ENCODE data around the gene ZNF488.

Gene ZNF488

GRCh38 chr10:47370015-47370767, 13.9 kb downstream of the ZNF488 start:
- DNase-seq: no peak
- ChIA-PET CTCF (interaction anchor here (1.3 to 1.4 kb wide), 2 partner anchors 8 to 26 kb away, joined by 4 read pairs; no protein-coding TSS in a partner anchor), POLR2A (no interaction called here)
- WGBS (ENCODE audit: insufficient coverage): 97% methylated on average over 5 of the region's 11 CpGs
- Histone ChIP-seq H3K36me3 (ENCODE audit: control insufficient read depth in 4 of 4, insufficient read depth in 4 of 4, low read length in 3 of 4) (no peaks in the 10 kb centered on the region), H3K4me1 (ENCODE audit: control extremely low read depth in 1 of 4, control insufficient read depth in 4 of 4, insufficient read depth in 4 of 4, low read length in 3 of 4) (no peaks in the 10 kb centered on the region), H3K27ac (ENCODE audit: insufficient read depth in 1 of 2, low read depth in 1 of 2, low read length in 2 of 2, poor library complexity in 1 of 2, severe bottlenecking in 2 of 2) (no peak overlapping the region), H3K4me3 (ENCODE audit: control insufficient read depth in 1 of 7, extremely low read depth in 1 of 7, insufficient read depth in 4 of 7, low read depth in 2 of 7, low read length in 6 of 7) (no peak overlapping the region), H3K9me3 (ENCODE audit: control extremely low read depth in 1 of 5, control insufficient read depth in 4 of 5, insufficient read depth in 2 of 5, low read depth in 1 of 5, low read length in 4 of 5) (no peaks in the 10 kb centered on the region), H3K27me3 (replicated peaks in 2 of 5; ENCODE audit: control insufficient read depth in 4 of 5, insufficient read depth in 5 of 5, low read length in 4 of 5) (no peaks in the 10 kb centered on the region)

GRCh38 chr10:47369251-47369894, 14.7 kb downstream of the ZNF488 start:
- Histone ChIP-seq H3K9me3 (ENCODE audit: control extremely low read depth in 1 of 5, control insufficient read depth in 4 of 5, insufficient read depth in 2 of 5, low read depth in 1 of 5, low read length in 4 of 5) (no peaks in the 10 kb centered on the region), H3K27ac (ENCODE audit: insufficient read depth in 1 of 2, low read depth in 1 of 2, low read length in 2 of 2, poor library complexity in 1 of 2, severe bottlenecking in 2 of 2) (no peak overlapping the region), H3K27me3 (replicated peaks in 2 of 5; ENCODE audit: control insufficient read depth in 4 of 5, insufficient read depth in 5 of 5, low read length in 4 of 5) (no peaks in the 10 kb centered on the region), H3K4me3 (ENCODE audit: control insufficient read depth in 1 of 7, extremely low read depth in 1 of 7, insufficient read depth in 4 of 7, low read depth in 2 of 7, low read length in 6 of 7) (no peak overlapping the region), H3K4me1 (ENCODE audit: control extremely low read depth in 1 of 4, control insufficient read depth in 4 of 4, insufficient read depth in 4 of 4, low read length in 3 of 4) (no peaks in the 10 kb centered on the region), H3K36me3 (ENCODE audit: control insufficient read depth in 4 of 4, insufficient read depth in 4 of 4, low read length in 3 of 4) (no peaks in the 10 kb centered on the region)
- ChIA-PET CTCF (interaction anchor here (1.0 to 1.4 kb wide), 2 partner anchors 7 to 10 kb away, joined by 4 to 5 read pairs; no protein-coding TSS in a partner anchor), POLR2A (no interaction called here)
- 94% methylated on average over 8 of the region's 9 CpGs for WGBS (ENCODE audit: insufficient coverage)
- no peak for DNase-seq

DNA sequence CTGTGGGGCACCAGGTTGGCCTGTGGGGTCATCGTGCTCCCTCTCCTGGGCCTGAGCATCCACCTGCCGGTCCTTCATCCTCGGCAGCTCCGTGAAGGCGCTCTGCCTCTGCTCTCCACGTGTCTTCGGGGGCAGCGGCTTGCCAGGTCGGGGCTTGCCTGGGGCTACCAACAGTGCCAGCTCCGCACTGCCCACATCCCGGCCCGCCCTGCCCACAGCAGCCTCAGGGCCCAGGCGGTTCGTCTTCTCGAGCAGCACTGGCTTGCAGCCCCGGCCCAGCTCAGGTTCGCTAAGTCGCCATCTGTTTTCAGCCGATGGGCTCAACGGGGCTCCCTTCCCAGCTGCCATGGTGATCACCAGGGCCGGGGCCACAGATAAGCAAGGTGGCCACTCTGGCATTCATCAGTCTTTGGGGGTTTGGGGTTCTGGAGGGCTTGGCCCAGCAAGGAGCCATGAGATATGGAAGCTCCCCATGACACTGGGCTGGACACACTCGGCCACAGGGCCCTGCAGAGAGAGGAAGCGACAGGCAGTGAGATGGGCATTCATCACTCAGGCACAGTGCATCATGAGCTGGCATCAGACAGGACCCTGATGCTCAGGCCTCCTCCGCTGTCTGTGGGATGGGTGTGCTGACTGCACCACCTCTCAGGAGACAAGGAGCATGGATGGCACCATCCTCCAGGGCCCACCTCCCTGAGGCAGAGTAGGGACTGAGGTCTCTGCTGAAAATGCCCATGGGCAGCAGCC, 15.5 kb downstream of the ZNF488 start:
- no peak for DNase-seq
- no peak overlapping the region for H3K27ac ChIP-seq (ENCODE audit: insufficient read depth in 1 of 2, low read depth in 1 of 2, low read length in 2 of 2, poor library complexity in 1 of 2, severe bottlenecking in 2 of 2)
- CTCF ChIA-PET: interaction anchor here (0.9 to 1.0 kb wide), 2 partner anchors 9 to 13 kb away, joined by 3 to 5 read pairs; no protein-coding TSS in a partner anchor
- no peak overlapping the region for H3K4me3 ChIP-seq (ENCODE audit: control insufficient read depth in 1 of 7, extremely low read depth in 1 of 7, insufficient read depth in 4 of 7, low read depth in 2 of 7, low read length in 6 of 7)
- no peaks in the 10 kb centered on the region for H3K27me3 ChIP-seq (replicated peaks in 2 of 5; ENCODE audit: control insufficient read depth in 4 of 5, insufficient read depth in 5 of 5, low read length in 4 of 5)
- H3K9me3 ChIP-seq (ENCODE audit: control extremely low read depth in 1 of 5, control insufficient read depth in 4 of 5, insufficient read depth in 2 of 5, low read depth in 1 of 5, low read length in 4 of 5): no peaks in the 10 kb centered on the region
- WGBS (ENCODE audit: insufficient coverage): 97% methylated on average over 23 of the region's 24 CpGs
- no peaks in the 10 kb centered on the region for H3K36me3 ChIP-seq (ENCODE audit: control insufficient read depth in 4 of 4, insufficient read depth in 4 of 4, low read length in 3 of 4)
- POLR2A ChIA-PET: no interaction called here
- H3K4me1 ChIP-seq (ENCODE audit: control extremely low read depth in 1 of 4, control insufficient read depth in 4 of 4, insufficient read depth in 4 of 4, low read length in 3 of 4): no peaks in the 10 kb centered on the region

DNA sequence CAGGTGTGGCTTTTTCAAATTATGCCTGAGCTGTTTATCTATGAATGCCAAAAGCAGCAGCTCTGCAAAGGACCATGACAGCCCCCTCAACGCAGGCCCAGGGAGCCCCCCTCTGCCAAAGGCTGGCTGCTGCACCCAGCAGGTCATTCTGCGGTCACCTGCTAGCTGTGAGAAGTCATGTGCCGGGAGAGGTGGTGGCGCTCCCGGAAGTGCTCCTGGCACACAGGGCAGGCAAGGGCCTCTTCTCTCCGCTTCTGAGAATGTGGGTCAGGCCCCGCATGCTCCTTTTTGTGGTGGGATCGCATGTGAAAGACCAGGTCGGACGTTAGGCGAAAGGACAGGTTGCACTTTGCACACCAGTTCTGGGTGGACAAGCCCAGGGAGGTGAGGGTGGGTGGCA, 16.4 kb downstream of the ZNF488 start:
- WGBS (ENCODE audit: insufficient coverage): 95% methylated on average over 11 of the region's 11 CpGs
- DNase-seq: no peak
- POLR2A ChIA-PET: no interaction called here
- CTCF ChIA-PET: interaction anchor here (1.0 to 1.6 kb wide), 2 partner anchors 9 to 27 kb away, joined by 3 to 4 read pairs; no protein-coding TSS in a partner anchor
- H3K36me3 ChIP-seq (ENCODE audit: control insufficient read depth in 4 of 4, insufficient read depth in 4 of 4, low read length in 3 of 4): no peaks in the 10 kb centered on the region
- H3K9me3 ChIP-seq (ENCODE audit: control extremely low read depth in 1 of 5, control insufficient read depth in 4 of 5, insufficient read depth in 2 of 5, low read depth in 1 of 5, low read length in 4 of 5): no peaks in the 10 kb centered on the region
- no peaks in the 10 kb centered on the region for H3K27me3 ChIP-seq (replicated peaks in 2 of 5; ENCODE audit: control insufficient read depth in 4 of 5, insufficient read depth in 5 of 5, low read length in 4 of 5)
- H3K4me3 ChIP-seq (ENCODE audit: control insufficient read depth in 1 of 7, extremely low read depth in 1 of 7, insufficient read depth in 4 of 7, low read depth in 2 of 7, low read length in 6 of 7): no peak overlapping the region
- no peaks in the 10 kb centered on the region for H3K4me1 ChIP-seq (ENCODE audit: control extremely low read depth in 1 of 4, control insufficient read depth in 4 of 4, insufficient read depth in 4 of 4, low read length in 3 of 4)
- H3K27ac ChIP-seq (ENCODE audit: insufficient read depth in 1 of 2, low read depth in 1 of 2, low read length in 2 of 2, poor library complexity in 1 of 2, severe bottlenecking in 2 of 2): no peak overlapping the region

DNA sequence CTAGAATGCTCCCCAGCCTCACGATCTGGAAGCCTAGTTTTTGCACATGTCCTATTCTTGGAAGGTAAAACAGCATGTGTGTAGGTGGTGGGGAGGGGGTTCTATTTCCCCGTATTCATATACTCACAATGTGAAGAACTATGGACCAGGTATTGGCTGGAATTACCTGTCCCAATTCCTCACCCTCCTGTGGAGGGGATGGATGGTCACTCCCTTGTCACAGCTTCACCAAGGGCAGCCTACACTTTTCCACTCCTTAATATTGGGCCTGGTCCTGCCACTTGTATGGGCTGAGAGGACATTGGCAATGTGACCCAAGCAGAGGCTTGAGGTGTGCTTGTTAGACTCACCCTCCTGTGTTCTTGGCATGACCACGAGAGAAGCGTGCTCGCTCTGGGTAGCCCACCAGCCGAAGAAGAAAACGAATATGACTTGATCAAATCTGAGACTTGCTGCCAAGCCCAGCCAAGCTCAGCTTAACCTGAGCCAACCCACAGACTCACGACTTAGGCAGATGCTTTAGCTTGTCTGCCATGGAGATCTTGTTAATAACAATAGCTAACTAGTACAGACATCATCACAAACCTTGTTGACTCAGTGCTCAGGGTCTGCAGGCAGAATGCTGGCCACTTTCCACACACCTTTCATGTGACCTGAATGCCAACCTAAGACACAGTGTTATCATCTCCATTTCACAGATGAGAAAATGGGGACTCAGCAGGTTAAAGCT, 17.2 kb downstream of the ZNF488 start:
- Histone ChIP-seq H3K4me1 (ENCODE audit: control extremely low read depth in 1 of 4, control insufficient read depth in 4 of 4, insufficient read depth in 4 of 4, low read length in 3 of 4) (no peaks in the 10 kb centered on the region), H3K9me3 (ENCODE audit: control extremely low read depth in 1 of 5, control insufficient read depth in 4 of 5, insufficient read depth in 2 of 5, low read depth in 1 of 5, low read length in 4 of 5) (no peaks in the 10 kb centered on the region), H3K4me3 (ENCODE audit: control insufficient read depth in 1 of 7, extremely low read depth in 1 of 7, insufficient read depth in 4 of 7, low read depth in 2 of 7, low read length in 6 of 7) (no peak overlapping the region), H3K36me3 (ENCODE audit: control insufficient read depth in 4 of 4, insufficient read depth in 4 of 4, low read length in 3 of 4) (no peaks in the 10 kb centered on the region), H3K27me3 (replicated peaks in 2 of 5; ENCODE audit: control insufficient read depth in 4 of 5, insufficient read depth in 5 of 5, low read length in 4 of 5) (no peaks in the 10 kb centered on the region), H3K27ac (ENCODE audit: insufficient read depth in 1 of 2, low read depth in 1 of 2, low read length in 2 of 2, poor library complexity in 1 of 2, severe bottlenecking in 2 of 2) (no peak overlapping the region)
- DNase-seq: no peak
- CTCF ChIA-PET: interaction anchor here (1.0 to 1.6 kb wide), 2 partner anchors 10 to 28 kb away, joined by 3 to 4 read pairs; no protein-coding TSS in a partner anchor
- WGBS (ENCODE audit: insufficient coverage): 94% methylated on average over 6 of the region's 8 CpGs
- POLR2A ChIA-PET: no interaction called here

GRCh38 chr10:47366181-47366631, 17.9 kb downstream of the ZNF488 start:
- no peak for DNase-seq
- Histone ChIP-seq H3K27me3 (replicated peaks in 2 of 5; ENCODE audit: control insufficient read depth in 4 of 5, insufficient read depth in 5 of 5, low read length in 4 of 5) (no peaks in the 10 kb centered on the region), H3K9me3 (ENCODE audit: control extremely low read depth in 1 of 5, control insufficient read depth in 4 of 5, insufficient read depth in 2 of 5, low read depth in 1 of 5, low read length in 4 of 5) (no peaks in the 10 kb centered on the region), H3K4me3 (ENCODE audit: control insufficient read depth in 1 of 7, extremely low read depth in 1 of 7, insufficient read depth in 4 of 7, low read depth in 2 of 7, low read length in 6 of 7) (no peak overlapping the region), H3K36me3 (ENCODE audit: control insufficient read depth in 4 of 4, insufficient read depth in 4 of 4, low read length in 3 of 4) (no peaks in the 10 kb centered on the region), H3K4me1 (ENCODE audit: control extremely low read depth in 1 of 4, control insufficient read depth in 4 of 4, insufficient read depth in 4 of 4, low read length in 3 of 4) (no peaks in the 10 kb centered on the region), H3K27ac (ENCODE audit: insufficient read depth in 1 of 2, low read depth in 1 of 2, low read length in 2 of 2, poor library complexity in 1 of 2, severe bottlenecking in 2 of 2) (no peak overlapping the region)
- ChIA-PET CTCF (no interaction called here), POLR2A (no interaction called here)
- WGBS (ENCODE audit: insufficient coverage): 96% methylated on average over 5 of the region's 5 CpGs

All from common myeloid progenitor, CD34-positive (primary cell).